Neural crest cell (in vitro differentiated cells): ENCODE data around the gene PNPLA7. TPM values are rescaled to one million over a fixed set of nuclear protein-coding genes. Genes with fewer than 3 reads are reported as not detected.
A peak's percentile ranks its signal among the peaks of the same experiment; 100 is the strongest.
"Not testable (repeated sequence)": the region's sequence is repeated elsewhere in the genome, so short reads cannot be mapped to it uniquely, and the experiment has no call there.

Source experiments
- DNase-seq: peaks from one replicate; pipeline ENCODE4 v3.0.0; 2021; ENCODE audit warnings: low read depth, mixed read lengths, low spot score
- H3K27ac Mint-ChIP-seq: one replicate; pipeline ENCODE4 v1.8.0; 2021; ENCODE audit warnings: mild to moderate bottlenecking, mixed read lengths; ENCODE audit not compliant: unreplicated experiment
- H3K27me3 Mint-ChIP-seq: 2 replicates; pipeline ENCODE4 v1.8.0; 2021; ENCODE audit warnings: low read depth, mild to moderate bottlenecking, mixed read lengths
- H3K36me3 Mint-ChIP-seq: 2 replicates; pipeline ENCODE4 v1.8.0; 2021; ENCODE audit warnings: low read depth, mild to moderate bottlenecking, mixed read lengths
- H3K4me1 Mint-ChIP-seq: 2 replicates; pipeline ENCODE4 v1.8.0; 2021; ENCODE audit warnings: mixed read lengths
- H3K4me3 Mint-ChIP-seq: one replicate; pipeline ENCODE4 v1.8.0; 2021; ENCODE audit warnings: mild to moderate bottlenecking, mixed read lengths
- H3K9me3 Mint-ChIP-seq: 2 replicates; pipeline ENCODE4 v1.8.0; 2021; ENCODE audit warnings: mixed read lengths
- CTCF ChIP-seq: fragments of 200-600 bp; sonication (generic); conservative IDR thresholded peaks from 2 replicates; pipeline ENCODE4 v1.5.0; 2021; ENCODE audit warnings: antibody characterized with exemption, mild to moderate bottlenecking
- total RNA-seq: library from RNA; stranded (reverse); gene quantifications from 2 replicates; pipeline ENCODE4 v1.2.1, GENCODE V29; 2021

Gene PNPLA7
- total RNA-seq, 1 donor from 2014 or later, result 2.2 TPM

GRCh38 chr9:137524161-137524980 is 25.8 kb downstream of the PNPLA7 start:
- Mint-ChIP-seq H3K36me3 (no peaks in the 10 kb centered on the region), H3K27me3 (no peaks in the 10 kb centered on the region), H3K27ac (no peak overlapping the region), H3K4me3 (no peak overlapping the region), H3K4me1 (no peaks in the 10 kb centered on the region), H3K9me3 (no peaks in the 10 kb centered on the region)
- TF ChIP-seq CTCF, result no peak
- no peak for DNase-seq

- no peaks in the 10 kb centered on the region for H3K27me3 Mint-ChIP-seq
- DNase-seq, result no peak
- no peaks in the 10 kb centered on the region for H3K36me3 Mint-ChIP-seq
- no peaks in the 10 kb centered on the region for H3K4me1 Mint-ChIP-seq
- no peaks in the 10 kb centered on the region for H3K9me3 Mint-ChIP-seq
- TF ChIP-seq CTCF, result no peak
- H3K27ac Mint-ChIP-seq, result peak overlapping the region; percentile 12
- H3K4me3 Mint-ChIP-seq, result no peak overlapping the region
These were observed 27.3 kb downstream of the PNPLA7 start for GRCh38 chr9:137522746-137523455.

GRCh38 chr9:137521405-137521985 is 28.7 kb downstream of the PNPLA7 start:
- no peak overlapping the region for H3K27ac Mint-ChIP-seq
- H3K36me3 Mint-ChIP-seq, result no peaks in the 10 kb centered on the region
- H3K27me3 Mint-ChIP-seq, result no peaks in the 10 kb centered on the region
- H3K4me1 Mint-ChIP-seq, result no peaks in the 10 kb centered on the region
- DNase-seq, result no peak
- TF ChIP-seq CTCF, result no peak
- no peaks in the 10 kb centered on the region for H3K9me3 Mint-ChIP-seq
- no peak overlapping the region for H3K4me3 Mint-ChIP-seq

- no peaks in the 10 kb centered on the region for H3K4me1 Mint-ChIP-seq
- DNase-seq, result no peak
- no peak for TF ChIP-seq CTCF
- H3K27me3 Mint-ChIP-seq, result no peaks in the 10 kb centered on the region
- H3K27ac Mint-ChIP-seq, result no peak overlapping the region
- H3K36me3 Mint-ChIP-seq, result no peaks in the 10 kb centered on the region
- no peak overlapping the region for H3K4me3 Mint-ChIP-seq
- no peaks in the 10 kb centered on the region for H3K9me3 Mint-ChIP-seq
These were observed 29.4 kb downstream of the PNPLA7 start for GRCh38 chr9:137520614-137521404.

- H3K9me3 Mint-ChIP-seq, result no peaks in the 10 kb centered on the region
- no peaks in the 10 kb centered on the region for H3K36me3 Mint-ChIP-seq
- H3K4me1 Mint-ChIP-seq, result no peaks in the 10 kb centered on the region
- no peaks in the 10 kb centered on the region for H3K27me3 Mint-ChIP-seq
- no peak for TF ChIP-seq CTCF
- H3K27ac Mint-ChIP-seq, result no peak overlapping the region
- DNase-seq, result no peak
- no peak overlapping the region for H3K4me3 Mint-ChIP-seq
These were observed 30.6 kb downstream of the PNPLA7 start for GRCh38 chr9:137519553-137519952.

GRCh38 chr9:137518661-137519459 is 31.3 kb downstream of the PNPLA7 start:
- not testable (repeated sequence) for H3K9me3 Mint-ChIP-seq, H3K4me1 Mint-ChIP-seq, DNase-seq, H3K27ac Mint-ChIP-seq, H3K4me3 Mint-ChIP-seq, H3K27me3 Mint-ChIP-seq, H3K36me3 Mint-ChIP-seq
